GM20000 (cell line): ENCODE data around the gene GRB10.

Source experiments
- DNase-seq: peaks from one replicate; pipeline ENCODE4 v3.0.0; 2012; ENCODE audit warnings: low spot score
- CTCF ChIP-seq: IDR thresholded peaks from 2 replicates; pipeline ENCODE4 v1.5.1; 2012; ENCODE audit warnings: mild to moderate bottlenecking, control low read depth; ENCODE audit errors: extremely low read depth, missing control alignments

The GRB10 gene

GRCh38 chr7:50756180-50756579, 26.5 kb downstream of the GRB10 start:
- no peak for DNase-seq
- TF ChIP-seq CTCF = no peak

GRCh38 chr7:50754684-50755083, 28.0 kb downstream of the GRB10 start:
- no peak for TF ChIP-seq CTCF
- DNase-seq = no peak

GRCh38 chr7:50754241-50754640, 28.5 kb downstream of the GRB10 start:
- no peak for DNase-seq
- TF ChIP-seq CTCF = no peak

GRCh38 chr7:50752422-50752821, 30.3 kb downstream of the GRB10 start:
- no peak for TF ChIP-seq CTCF
- no peak for DNase-seq

GRCh38 chr7:50751146-50751545, 31.6 kb downstream of the GRB10 start:
- TF ChIP-seq CTCF = no peak
- DNase-seq = no peak

GRCh38 chr7:50749896-50750295, 32.8 kb downstream of the GRB10 start:
- no peak for DNase-seq
- TF ChIP-seq CTCF = no peak

- no peak for TF ChIP-seq CTCF
- DNase-seq = no peak
Measured at GRCh38 chr7:50748472-50748871, 34.2 kb downstream of the GRB10 start.
